Stimulated activated CD4-positive, alpha-beta T cell treated with anti-CD3 and anti-CD28 coated beads, TNF-alpha, amount 100 ng/mL, for 48 hours (primary cell): ENCODE data around the gene RIC8B.
A peak's percentile ranks its signal among the peaks of the same experiment; 100 is the strongest.
"Not testable (repeated sequence)": the region's sequence is repeated elsewhere in the genome, so short reads cannot be mapped to it uniquely, and the experiment has no call there.

Experiments
- DNase-seq, 3 donors: peaks; one replicate each; pipeline ENCODE4 v3.0.0-alpha.2; 2020; ENCODE audit warnings: low read depth in 3 of 3

Gene RIC8B

GRCh38 chr12:106774005-106774807 is at the start of gene RIC8B:
Gene RIC8B (plus strand): TSS chr12:106774682. CDS start chr12:106774746, 64 bp downstream.
- peak; percentile 64 to 77 (median 71) for DNase-seq

- no peak for DNase-seq
Observed at GRCh38 chr12:106724934-106725333, 49.5 kb upstream of the RIC8B start.

- DNase-seq, result not testable (repeated sequence)
Observed at GRCh38 chr12:106726603-106727202, 47.8 kb upstream of the RIC8B start.

- DNase-seq, result no peak
Observed at GRCh38 chr12:106729611-106730010, 44.9 kb upstream of the RIC8B start.

- DNase-seq, result no peak
Observed at GRCh38 chr12:106732890-106733289, 41.6 kb upstream of the RIC8B start.

GRCh38 chr12:106733660-106734059 is 40.8 kb upstream of the RIC8B start:
- no peak for DNase-seq

GRCh38 chr12:106736051-106736957 is 38.2 kb upstream of the RIC8B start:
- DNase-seq, result no peak

- no peak for DNase-seq
Observed at GRCh38 chr12:106739318-106739717, 35.2 kb upstream of the RIC8B start.

GRCh38 chr12:106739815-106740530 is 34.5 kb upstream of the RIC8B start:
- DNase-seq, result no peak

GRCh38 chr12:106740818-106741217 is 33.7 kb upstream of the RIC8B start:
- no peak for DNase-seq

- no peak for DNase-seq
Observed at GRCh38 chr12:106741247-106741646, 33.2 kb upstream of the RIC8B start.

- DNase-seq, result no peak
Observed at GRCh38 chr12:106743270-106743988, 31.1 kb upstream of the RIC8B start.

- DNase-seq, result no peak
Observed at GRCh38 chr12:106744600-106744999, 29.9 kb upstream of the RIC8B start.

- no peak for DNase-seq
Observed at GRCh38 chr12:106745181-106745745, 29.2 kb upstream of the RIC8B start.

- no peak for DNase-seq
Observed at GRCh38 chr12:106747973-106748436, 26.5 kb upstream of the RIC8B start.

- DNase-seq, result no peak
Observed at GRCh38 chr12:106750524-106750923, 24.0 kb upstream of the RIC8B start.

- DNase-seq, result peak in 2 of 3 donors; percentile 45 to 65
Observed at GRCh38 chr12:106753526-106753925, 21.0 kb upstream of the RIC8B start.

GRCh38 chr12:106754331-106754730 is 20.2 kb upstream of the RIC8B start:
- no peak for DNase-seq

GRCh38 chr12:106757623-106758348 is 16.7 kb upstream of the RIC8B start:
- no peak for DNase-seq
